Stimulated activated CD4-positive, alpha-beta T cell treated with anti-CD3 and anti-CD28 coated beads, Interleukin-4, amount 100 ng/mL, for 1 hour (primary cell): ENCODE data around the gene TMPRSS9.

Source experiments
- DNase-seq: peaks from one replicate; pipeline ENCODE4 v3.0.0-alpha.2; 2020

TMPRSS9 gene

GRCh38 chr19:2359992-2360685 is at the start of gene TMPRSS9:
TMPRSS9 (plus strand) TSS chr19:2360265; CDS start chr19:2389786, 29,521 bp downstream.
- DNase-seq: no peak

GRCh38 chr19:2311093-2311492 is 49.0 kb upstream of the TMPRSS9 start:
- no peak for DNase-seq

- DNase-seq: no peak
Measured at GRCh38 chr19:2312820-2313501, 47.1 kb upstream of the TMPRSS9 start.

- no peak for DNase-seq
Measured at GRCh38 chr19:2315121-2315817, 44.8 kb upstream of the TMPRSS9 start.

GRCh38 chr19:2315818-2316353 is 44.2 kb upstream of the TMPRSS9 start:
- no peak for DNase-seq

GRCh38 chr19:2317300-2317699 is 42.8 kb upstream of the TMPRSS9 start:
- DNase-seq: no peak

GRCh38 chr19:2317756-2318155 is 42.3 kb upstream of the TMPRSS9 start:
- no peak for DNase-seq

GRCh38 chr19:2318923-2319322 is 41.1 kb upstream of the TMPRSS9 start:
- DNase-seq: no peak

GRCh38 chr19:2319551-2319950 is 40.5 kb upstream of the TMPRSS9 start:
- no peak for DNase-seq

GRCh38 chr19:2320049-2320448 is 40.0 kb upstream of the TMPRSS9 start:
- no peak for DNase-seq

- no peak for DNase-seq
Measured at GRCh38 chr19:2320939-2321338, 39.1 kb upstream of the TMPRSS9 start.

- no peak for DNase-seq
Measured at GRCh38 chr19:2321565-2322283, 38.3 kb upstream of the TMPRSS9 start.

- DNase-seq: no peak
Measured at GRCh38 chr19:2323707-2324106, 36.4 kb upstream of the TMPRSS9 start.

- no peak for DNase-seq
Measured at GRCh38 chr19:2324220-2324948, 35.7 kb upstream of the TMPRSS9 start.

- DNase-seq: no peak
Measured at GRCh38 chr19:2325281-2326046, 34.6 kb upstream of the TMPRSS9 start.

GRCh38 chr19:2326699-2327360 is 33.2 kb upstream of the TMPRSS9 start:
- no peak for DNase-seq

- DNase-seq: peak; percentile 53
Measured at GRCh38 chr19:2327773-2328400, 32.2 kb upstream of the TMPRSS9 start.

GRCh38 chr19:2328401-2329148 is 31.5 kb upstream of the TMPRSS9 start, which contains the start of the genes LSM7 and SPPL2B:
LSM7 (minus strand) TSS chr19:2328586; CDS start chr19:2328566, 20 bp downstream.
SPPL2B (plus strand) TSS chr19:2328684; CDS start chr19:2328710, 26 bp downstream.
- peak; percentile 92 for DNase-seq

GRCh38 chr19:2329149-2329478 is 31.0 kb upstream of the TMPRSS9 start:
- no peak for DNase-seq

- no peak for DNase-seq
Measured at GRCh38 chr19:2329501-2329916, 30.6 kb upstream of the TMPRSS9 start.
